NCI-H146 treated with DMSO at 0.1 percent for 48 hours (cell line): ENCODE measurements around the gene RTP5.

Source experiments
- DNase-seq: peaks from one replicate; lab custom pipeline; 2025; ENCODE audit not compliant: unreplicated experiment; lab: John Stamatoyannopoulos, UW

RTP5 gene

DNA sequence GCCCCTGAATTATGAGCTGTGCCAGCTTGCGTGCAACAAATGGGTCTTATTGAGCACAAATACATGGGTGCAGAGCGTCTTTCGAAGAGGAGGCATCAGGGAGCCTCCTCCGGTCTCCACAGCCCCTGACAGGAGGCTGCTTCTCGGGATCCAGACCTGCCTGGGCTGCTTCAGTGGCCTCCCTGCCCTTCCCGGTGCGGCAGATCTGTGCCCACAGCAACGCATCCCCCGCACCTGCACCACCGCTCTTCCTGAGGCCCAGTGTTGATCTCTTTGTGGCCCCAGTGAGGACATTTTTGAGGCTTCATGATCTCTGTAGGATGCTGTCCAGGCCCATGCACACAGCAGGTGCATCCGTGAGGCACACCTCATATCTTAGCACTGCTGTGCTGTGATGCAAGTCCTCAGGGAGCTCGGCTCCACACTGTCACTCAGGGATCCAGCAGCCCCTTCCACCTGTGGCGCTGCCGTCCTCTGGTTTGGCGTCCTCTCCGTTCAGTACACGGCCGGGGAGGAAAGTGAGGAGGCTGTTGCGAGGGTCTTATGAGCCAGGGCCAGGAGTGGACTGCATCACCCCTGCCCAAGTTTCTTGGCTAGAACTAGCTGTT is 17.4 kb downstream of the RTP5 start:
- DNase-seq: no peak

DNA sequence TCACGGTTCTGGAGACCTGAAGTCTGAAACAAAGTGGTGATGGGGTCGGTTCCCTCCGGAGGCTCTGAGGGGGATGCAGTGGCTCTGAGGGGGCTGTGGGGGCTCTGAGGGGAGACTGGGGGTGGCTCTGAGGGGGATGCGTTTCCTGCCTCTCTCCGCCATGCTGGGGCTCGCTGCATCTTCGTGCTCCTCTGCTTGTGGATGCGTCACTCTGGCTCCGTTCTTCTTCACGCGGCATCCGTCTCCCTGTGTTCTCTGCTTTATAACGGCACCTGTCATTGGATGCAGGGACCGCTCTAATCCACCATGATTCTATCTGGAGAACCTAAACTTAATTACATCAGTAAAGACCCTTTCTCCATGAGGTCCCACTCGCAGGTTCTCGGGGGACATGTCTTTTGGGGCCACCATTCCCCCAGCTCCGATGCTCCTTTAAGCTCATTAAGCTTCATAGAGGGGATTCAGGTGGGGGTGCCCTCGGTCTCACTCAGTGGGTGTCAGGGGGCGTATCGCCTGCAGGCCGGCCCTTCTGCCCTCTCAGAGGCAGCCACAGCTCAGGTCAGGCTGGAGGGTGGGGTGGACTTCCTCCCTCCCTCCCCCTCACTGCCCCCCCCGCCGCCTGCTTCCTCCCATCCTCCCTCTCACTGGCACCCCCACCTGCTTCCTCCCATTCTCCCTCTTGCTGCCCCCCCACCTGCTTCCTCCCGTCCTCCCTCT is 18.4 kb downstream of the RTP5 start:
- DNase-seq: no peak

DNA sequence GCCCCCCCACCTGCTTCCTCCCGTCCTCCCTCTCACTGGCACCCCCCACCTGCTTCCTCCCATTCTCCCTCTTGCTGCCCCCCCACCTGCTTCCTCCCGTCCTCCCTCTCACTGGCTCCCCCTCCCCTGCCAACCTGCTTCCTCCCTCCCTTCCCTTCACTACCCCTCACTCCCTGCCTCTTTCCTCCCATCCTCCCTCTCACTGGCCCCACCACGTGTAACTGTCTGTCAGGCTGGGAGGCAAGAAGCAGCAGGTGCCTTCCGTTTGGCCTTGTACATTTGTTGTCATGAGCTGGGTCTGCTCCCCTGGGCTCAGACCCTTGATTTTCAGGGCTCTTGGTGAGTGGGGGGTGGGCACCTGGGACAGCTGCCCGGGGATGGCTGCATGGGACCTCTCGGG is 19.1 kb downstream of the RTP5 start:
- DNase-seq: no peak

DNA sequence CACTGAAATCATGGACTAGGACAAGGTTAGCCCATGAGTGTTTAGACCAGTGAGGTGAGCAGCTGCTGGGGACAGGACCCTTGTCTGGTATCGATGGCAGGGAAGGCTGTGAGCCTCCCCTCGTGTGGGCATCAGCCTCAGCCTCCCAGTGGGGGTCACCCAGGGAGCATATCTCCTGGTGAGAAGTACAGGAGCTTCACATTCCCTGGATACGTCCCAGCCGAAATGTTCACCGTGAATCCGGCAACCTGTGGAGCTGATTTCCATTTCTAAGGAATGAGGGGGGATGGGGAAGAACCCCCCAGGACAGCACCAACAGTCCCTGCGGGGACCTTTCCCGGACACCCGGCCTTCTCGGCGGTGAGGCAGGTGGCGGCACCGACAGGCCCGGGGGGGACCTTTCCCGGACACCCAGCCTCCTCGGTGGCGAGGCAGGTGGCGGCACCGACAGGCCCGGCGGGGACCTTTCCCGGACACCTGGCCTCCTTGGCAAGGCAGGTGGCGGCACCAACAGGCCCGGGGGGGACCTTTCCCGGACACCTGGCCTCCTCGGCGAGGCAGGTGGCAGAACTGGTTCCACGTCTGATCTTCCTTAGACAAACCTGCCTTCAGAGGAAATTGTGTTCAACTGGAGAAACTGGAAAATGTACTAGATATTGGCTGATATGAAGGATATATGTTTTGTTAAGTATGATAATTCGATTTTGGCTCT is 21.2 kb downstream of the RTP5 start:
- no peak for DNase-seq

DNA sequence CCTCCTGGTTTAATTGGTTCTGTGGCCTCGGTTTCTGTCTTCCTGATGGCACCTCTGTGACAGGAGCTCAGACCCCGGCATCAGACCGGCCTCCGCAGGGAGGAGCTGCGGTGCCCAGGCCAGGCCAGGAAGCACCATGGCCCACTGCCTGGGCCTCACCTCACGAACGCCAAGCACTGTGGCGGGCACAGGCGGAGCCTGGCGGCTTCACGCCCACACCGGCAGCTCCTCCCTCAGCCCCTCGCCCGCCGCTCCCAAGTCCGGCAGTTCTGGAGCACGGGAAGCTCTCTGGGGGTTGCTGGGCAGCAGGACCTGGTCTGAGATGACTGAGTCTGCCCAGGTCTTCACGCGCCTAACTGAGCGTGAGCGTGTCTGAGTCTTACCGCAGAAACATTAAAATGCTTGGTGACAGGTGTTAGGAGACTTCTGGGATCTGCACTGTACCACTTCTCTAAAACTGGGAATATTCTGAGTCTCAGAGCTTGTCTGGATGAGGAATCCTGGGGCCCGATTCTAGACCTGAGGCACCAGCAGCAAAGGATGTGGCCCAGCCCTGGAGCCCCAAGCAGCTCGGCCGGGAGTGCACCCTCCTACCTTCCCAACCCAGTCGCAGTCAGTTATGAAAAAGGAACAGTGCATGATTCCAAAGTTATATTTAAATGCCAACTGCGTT is 21.9 kb downstream of the RTP5 start:
- DNase-seq: no peak

DNA sequence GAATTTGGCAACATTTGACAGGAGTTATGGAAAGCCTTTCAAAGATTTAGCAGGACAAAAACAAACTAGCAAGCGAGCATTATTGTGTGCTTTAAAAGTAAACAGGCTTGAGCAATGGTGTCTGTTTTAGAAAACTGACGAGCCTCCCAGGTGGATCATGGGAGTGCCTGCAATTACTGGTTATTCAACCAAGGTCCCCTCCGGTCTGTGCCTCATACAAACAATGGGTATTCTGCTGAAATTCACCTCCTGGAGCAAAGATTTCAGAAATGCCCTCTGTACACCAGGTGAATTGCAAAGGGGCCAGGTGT is 22.4 kb downstream of the RTP5 start:
- DNase-seq: no peak

DNA sequence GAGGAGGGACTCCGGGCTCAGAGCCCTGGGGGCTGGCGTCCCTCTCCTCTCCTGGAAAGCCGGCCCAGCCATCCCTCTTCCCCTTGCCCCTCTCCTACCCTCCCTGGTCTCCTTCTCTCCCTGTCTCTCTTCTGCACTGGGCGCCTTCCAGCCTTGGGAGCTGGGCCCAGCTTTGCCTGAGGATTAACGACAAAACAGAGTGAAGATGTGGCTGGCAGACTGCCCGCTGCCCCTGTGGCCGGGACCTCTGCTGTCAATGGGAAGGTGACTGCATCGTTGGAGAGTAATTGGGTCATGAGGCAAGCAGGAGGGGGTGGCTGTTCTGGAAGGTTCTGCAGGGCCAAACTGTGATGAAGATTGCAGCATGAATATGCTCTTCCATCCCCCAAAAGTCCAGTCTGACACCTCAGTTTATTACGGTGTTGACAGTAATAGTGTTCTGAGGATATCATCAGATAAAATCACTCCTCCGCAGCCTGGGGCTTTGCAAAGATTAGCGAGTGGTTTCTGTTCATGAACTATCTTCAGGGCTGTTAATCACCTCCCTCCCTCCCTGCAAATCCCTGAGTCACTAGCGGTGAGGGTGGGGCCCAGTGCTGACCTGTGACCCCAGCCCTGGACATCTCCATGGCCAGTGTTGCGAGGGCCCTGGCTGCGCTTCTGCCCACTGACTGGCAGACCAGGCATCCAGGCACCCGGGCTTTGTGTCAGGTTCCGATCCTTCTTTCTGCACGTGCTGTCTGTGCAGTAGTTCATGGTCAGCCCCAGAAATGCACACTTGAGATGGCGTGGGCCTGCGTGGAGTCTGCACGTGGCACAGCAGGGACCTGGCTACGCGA is 23.0 kb downstream of the RTP5 start:
- no peak for DNase-seq

DNA sequence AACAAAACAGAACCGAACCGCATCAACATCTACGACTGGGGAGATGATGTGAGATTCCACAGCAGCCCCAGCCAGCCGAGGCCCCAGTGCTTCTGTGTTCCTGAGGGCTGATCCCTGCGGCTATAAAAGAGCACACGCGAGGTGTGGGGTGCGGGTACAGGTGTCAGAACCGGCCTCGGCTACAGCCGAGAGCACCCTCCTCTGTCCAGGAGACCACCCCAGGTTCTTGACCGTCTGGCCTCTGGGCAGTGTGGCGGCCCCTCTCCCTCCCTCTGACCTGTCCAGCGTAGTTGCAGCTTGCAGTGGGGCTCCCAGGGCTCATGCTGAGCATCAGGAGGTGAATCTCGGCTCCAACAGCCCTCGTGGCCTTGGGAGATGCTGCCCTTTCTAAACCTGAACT is 23.7 kb downstream of the RTP5 start:
- no peak for DNase-seq

DNA sequence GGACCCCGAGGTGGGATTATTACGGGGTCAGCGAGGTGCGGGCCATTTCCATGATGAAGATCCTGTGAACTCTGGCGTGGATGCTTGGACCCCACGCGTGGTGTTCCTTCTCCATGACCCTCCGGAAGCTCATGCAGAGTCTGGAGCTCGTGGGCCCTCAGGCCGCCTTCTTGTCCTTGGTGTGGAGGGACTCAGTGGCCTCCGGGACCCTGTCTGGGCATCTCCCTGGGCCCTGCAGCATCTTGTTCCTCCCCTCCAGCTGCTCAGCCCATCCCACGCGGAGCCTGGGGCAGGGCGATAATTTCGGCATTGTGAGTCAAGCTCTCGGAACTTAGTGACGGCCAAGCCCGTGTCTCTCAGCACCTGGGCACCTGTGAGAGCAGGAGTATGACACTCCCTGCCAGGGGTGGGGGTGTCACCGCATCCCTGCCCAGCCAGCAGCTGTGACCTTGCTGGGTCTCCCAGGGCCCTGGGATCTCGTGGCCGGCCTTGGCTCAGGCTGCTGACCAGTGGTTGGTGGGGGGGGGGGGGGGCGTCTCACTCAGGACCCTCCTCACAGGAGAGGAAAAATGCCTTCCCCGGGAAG is 24.6 kb downstream of the RTP5 start:
- no peak for DNase-seq

DNA sequence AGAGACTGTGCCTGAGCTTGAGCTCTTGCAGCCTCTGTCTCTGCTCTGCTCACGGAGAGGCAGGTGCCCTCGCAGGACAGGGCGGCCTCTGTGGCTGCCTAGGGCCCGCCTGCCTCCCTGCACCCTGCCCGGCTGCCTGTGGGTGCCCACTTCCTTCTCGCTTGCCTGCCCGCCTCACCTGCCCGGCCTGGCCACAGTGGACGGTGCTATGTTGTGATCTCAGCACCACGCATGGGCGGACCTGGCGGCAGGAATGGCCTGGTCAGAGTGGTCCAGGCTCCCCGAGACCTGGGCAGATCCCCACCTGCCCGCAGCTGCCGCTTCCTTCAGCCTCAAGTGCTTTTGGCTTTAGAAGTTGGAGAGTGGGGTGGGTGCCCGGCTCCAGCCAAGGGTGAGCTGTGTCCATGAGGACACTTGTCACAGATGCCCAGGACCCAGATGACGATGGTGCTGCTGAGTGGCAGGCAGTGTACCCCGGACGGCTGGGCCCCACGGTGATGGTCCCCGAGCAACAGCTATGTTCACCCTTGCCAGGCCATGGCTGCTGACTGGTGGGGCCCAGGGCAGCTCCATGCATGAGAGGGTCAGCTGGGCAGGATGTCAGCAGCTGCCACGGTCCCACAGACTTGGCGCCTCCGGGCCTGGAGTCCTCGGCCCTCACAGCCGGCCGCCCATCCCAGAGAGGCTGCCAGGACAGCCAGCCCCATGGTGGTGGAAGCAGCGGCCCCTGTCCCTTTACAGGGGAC is 25.3 kb downstream of the RTP5 start:
- DNase-seq: no peak

DNA sequence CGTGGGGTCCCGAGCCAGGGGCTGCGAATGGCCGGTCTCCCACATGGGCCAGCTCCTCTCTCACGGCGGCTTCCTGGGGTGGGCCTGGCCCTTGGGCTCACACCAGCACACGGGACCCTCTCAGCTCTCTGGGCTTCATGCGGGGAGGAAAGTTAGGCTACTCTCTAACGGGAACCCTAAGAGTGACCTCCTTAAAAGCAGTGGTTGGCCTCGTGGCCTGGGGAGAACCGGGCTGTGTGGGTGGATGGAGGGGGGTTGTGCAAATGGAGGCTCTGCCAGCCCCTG is 25.8 kb downstream of the RTP5 start:
- DNase-seq: no peak

DNA sequence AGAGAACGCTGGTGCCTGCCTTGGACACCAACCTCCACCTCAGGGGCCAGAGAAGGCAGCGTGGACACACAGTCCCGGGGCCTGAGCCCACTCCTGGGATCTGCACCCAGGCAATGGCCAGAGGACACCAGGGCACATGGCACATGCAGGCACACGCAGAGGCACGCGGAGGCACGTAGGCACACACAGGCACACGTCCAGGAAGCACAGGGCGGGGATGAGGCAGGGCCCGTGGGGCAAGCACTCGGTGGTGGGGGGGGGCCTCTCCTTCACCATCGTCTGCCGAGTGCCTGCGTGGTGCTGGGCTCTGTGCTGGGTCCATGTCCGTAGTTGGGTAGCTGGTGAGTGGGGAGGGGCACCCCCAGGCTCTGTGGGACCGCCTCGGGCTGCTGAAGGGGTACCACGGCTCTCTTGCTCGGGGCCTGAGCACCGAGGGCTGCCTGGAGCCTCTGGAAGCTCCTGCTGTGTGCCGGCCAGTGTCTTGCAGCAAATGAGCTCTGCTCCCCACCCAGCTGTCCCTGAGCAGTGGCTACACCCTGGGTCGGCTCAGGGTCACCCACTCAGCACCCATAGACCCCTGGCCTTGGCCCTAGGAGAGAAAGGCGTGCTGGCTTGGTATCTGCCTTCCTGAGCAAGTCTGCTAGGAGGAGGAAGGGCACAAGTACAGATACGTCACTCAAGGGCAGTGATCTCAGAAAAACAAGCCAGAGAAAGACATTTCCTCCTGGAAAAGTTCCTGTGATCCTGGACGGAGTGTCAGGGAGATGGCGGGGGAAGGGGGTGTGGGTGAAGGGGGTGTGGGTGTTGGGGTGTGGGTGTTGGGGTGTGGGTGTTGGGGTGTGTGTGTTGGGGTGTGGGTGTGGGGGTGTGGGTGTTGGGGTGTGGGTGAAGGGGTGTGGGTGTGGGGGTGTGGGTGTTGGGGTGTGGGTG is 26.4 kb downstream of the RTP5 start:
- DNase-seq: no peak

DNA sequence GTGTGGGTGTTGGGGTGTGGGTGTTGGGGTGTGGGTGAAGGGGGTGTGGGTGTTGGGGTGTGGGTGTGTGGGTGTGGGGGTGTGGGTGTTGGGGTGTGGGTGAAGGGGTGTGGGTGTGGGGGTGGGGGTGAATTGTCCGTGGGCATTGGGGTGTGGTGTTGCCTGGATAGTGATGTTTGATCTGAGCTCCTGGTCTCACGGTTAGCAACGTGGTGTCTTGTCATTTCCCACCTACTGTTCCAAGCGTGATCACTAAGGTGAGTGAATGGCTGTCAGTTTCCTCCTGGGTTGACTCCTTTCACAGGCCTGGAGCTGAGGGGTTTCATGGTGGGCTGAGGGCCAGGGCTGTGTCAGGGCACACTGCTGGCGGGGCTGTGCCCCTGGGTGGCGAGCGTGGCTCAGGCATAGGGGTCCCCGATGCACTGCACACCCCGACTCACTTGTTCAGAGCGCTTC is 27.2 kb downstream of the RTP5 start:
- no peak for DNase-seq

DNA sequence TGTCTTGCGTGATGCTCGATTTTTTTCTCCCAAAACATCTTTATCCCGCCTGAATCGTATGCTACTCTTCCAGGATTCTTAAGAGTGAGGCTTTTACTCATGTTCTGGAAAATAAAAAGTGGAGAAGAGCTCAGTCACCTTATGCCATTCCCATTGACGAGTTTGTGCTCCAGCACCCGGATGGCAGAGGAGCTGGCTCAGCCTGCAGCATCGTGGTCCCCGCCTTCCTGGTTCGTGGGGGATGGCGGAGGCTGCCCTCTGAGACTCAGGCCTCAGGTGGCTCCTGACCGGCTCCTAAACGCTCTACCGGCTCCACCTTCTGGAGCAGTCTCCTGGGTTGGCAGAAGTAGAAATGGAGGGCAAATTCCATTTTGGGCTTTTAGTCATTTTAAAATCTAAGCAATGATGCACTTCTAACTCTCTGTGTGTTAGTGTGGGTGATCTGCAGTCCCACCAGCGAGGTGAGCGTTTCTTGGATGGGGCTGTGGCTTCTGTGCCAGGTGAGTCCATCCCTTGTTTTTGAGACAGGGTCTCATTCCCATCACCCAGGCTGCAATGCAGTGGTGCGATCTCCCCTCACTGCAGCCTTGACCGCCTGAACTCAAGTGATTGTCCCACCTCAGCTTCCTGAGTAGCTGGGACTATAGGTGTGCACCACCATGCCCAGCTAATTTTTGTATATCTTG is 27.8 kb downstream of the RTP5 start:
- DNase-seq: no peak

DNA sequence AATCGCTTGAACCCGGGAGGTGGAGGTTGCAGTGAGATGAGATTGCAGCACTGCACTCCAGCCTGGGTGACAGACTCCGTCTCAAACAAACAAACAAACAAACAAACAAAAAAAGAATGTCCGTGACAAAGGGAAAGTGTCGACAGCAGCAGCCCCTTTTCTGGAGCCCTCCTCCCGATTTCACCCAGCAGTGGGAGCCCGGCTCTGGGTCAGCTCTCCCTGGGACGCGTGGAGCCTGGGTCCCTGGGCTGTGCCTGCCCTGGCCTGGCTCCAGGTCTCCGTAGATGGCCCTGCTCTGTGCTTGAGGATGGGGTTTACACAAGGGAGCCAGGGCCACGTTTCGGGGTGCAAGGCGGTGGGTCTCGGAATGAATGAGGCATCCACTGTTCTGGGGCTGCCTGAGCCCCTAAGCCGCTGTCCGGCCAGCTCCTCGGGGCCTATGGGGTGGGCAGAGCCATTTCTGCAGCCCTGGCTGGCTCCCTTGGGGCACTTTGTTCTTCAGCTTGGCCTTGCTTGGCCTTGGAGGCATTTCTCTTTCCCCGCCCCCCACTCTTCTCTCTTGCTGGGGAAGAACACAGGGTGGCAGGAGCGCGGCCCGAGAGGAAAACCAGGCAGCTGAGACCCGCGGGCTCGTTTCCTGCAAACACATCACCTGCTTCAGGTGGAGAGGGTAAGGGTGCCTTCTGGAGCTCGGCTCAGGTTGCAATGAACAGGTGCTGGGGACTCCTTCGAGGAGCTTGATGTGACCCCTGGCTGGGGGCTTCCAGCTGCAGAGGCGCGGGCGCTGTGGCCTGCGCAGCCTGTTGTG is 29.1 kb downstream of the RTP5 start:
- no peak for DNase-seq

DNA sequence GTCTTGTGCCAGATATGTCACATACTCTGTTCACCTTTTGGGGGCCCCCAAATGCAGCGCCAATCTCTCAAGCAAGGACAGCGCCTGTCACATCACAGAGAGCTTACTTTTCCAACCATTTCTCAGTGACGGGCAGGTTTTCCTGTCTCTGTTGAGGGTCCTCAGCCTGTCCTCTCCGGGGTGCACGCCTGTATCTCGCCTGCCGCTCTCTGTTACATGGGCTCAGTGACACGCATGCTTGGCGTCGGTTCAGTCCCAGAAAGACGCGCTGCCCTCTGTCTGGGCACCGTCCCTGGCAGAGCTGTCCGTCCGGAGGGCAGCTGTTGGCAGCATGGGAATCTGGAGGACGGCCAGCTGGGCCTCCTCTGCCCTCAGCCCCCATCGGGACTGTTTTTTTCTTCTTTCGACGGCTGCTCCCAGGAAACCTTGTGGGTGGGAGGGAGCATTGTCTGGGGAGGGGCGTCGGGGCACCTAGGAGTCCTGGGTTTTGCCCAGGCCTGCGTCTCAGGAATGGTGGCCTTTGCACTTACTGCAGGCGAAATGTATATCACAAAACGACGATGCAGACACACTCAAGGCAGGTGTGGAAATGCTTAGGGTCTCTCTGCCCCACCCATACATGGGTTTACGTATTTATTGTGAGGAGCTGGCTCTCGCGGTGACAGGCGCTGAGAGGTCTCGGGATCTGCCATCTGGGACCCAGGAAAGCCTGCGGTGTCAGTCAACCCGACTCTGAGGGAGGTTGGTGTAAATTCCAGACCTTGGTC is 30.9 kb downstream of the RTP5 start:
- no peak for DNase-seq

DNA sequence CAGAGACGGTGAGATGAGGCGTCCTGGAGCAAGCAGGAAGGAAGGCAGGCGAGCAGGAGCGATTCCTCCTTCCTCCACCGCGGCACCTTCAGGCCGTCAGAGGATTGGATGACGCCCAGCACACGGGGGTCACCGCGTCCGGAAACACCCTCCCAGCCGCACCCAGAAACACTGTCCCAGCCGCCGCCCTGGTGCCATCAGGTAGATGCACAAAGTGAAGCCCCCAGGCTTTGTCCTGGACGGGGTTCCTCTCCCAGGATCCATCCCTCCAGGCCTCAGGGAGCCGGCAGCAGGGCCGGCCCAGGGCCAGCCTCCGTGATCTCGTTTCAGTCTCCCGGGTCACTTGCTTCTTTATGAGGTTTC is 31.5 kb downstream of the RTP5 start:
- DNase-seq: no peak
